ENCODE data around the gene RGL3. TPM values are rescaled to one million over a fixed set of nuclear protein-coding genes. Genes with fewer than 3 reads are reported as not detected.
A peak's percentile ranks its signal among the peaks of the same experiment; 100 is the strongest.
"Not testable (repeated sequence)": the region's sequence is repeated elsewhere in the genome, so short reads cannot be mapped to it uniquely, and the experiment has no call there.

RGL3 gene, protein sequence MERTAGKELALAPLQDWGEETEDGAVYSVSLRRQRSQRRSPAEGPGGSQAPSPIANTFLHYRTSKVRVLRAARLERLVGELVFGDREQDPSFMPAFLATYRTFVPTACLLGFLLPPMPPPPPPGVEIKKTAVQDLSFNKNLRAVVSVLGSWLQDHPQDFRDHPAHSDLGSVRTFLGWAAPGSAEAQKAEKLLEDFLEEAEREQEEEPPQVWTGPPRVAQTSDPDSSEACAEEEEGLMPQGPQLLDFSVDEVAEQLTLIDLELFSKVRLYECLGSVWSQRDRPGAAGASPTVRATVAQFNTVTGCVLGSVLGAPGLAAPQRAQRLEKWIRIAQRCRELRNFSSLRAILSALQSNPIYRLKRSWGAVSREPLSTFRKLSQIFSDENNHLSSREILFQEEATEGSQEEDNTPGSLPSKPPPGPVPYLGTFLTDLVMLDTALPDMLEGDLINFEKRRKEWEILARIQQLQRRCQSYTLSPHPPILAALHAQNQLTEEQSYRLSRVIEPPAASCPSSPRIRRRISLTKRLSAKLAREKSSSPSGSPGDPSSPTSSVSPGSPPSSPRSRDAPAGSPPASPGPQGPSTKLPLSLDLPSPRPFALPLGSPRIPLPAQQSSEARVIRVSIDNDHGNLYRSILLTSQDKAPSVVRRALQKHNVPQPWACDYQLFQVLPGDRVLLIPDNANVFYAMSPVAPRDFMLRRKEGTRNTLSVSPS
- under 1 TPM in 1 of 2 donors, not detected in 1; 0.50 TPM for total RNA-seq

DNA sequence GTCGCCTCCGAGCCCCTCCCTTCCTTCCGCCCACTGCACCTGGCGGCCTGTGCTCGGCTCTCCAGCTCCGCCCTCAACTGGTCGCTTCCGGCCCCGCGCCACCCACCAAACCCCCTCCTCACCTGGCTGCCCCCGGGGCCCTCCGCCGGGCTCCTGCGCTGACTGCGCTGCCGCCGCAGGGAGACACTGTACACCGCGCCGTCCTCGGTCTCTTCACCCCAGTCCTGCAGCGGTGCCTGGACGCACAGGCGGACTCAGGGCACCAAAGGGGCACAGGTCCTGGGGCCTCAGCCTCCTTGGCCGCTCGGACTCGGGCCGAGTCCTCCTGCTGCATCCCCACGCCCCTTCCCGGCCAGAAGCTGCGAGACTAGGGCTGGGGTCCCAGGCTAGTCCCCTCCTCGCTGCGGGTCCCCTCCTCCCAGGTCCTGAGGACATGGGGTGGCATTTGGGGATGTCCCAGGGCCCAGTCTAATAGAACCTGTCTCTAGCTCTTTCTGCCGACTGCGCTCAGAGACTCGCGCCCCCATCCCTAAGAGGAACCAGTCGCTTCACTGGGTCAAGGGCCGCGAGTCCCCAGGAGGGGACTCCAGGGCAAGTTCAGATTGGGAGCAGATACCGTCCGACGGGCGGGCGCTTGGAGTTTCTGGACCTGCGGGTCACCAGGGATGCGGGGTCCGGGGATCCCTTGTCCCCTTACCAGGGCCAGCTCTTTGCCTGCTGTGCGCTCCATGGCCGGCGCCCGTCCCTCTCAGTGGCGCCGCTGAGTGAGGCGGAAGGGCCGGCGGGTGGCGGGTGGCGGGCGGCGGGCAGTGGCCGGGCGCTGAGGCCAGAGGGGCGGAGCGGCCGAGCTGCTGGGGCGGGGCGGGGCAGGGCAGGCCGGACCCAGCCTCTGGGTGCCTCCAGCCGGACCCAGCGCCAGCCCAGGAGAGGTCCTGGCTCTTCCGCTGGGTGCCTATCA, at the start of gene RGL3:
Gene RGL3, minus strand, starts transcription at position 766 of the 958 bp plus-strand sequence. Its CDS starts 36 bp downstream, at position 730.
- H3K9me3 Mint-ChIP-seq, result no peaks in the 10 kb centered on the region
- H3K4me3 Mint-ChIP-seq, result peak within 1 kb of the TSS; percentile 79
- no peak for ATAC-seq (replicated peaks)
- H3K4me1 Mint-ChIP-seq, result peaks cover 11% of the 10 kb centered on the region
- no peak within 1 kb of the TSS for H3K27ac Mint-ChIP-seq
- H3K27me3 Mint-ChIP-seq, result peaks cover 47% of the 10 kb centered on the region
- peaks cover 4% of the 10 kb centered on the region for H3K36me3 Mint-ChIP-seq (ENCODE audit: low read depth)

DNA sequence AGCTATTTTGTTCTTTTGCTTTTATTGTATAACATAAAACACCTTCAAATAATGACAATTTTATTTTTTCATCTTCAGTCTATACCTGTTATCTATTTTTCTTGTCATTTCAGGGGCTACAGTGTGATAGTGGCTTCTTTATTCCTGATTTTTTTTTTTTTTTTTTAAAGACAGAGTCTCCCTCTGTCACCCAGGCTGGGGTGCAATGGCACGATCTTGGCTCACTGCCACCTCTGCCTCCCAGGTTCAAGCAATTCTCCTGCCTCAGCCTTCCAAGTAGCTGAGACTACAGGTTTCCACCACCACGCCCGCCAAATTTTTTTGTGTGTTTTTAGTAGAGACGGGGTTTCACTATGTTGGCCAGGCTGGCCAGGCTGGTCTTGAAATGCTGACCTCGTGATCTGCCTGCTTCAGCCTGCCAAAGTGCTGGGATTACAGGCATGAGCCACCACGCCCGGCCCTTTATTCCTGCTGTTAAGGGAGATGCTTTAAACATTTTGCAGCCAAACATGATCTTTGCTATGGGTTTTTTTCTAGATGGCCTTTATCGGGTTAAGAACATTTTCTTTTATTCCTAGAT, 49.2 kb upstream of the RGL3 start:
- not testable (repeated sequence) for H3K27me3 Mint-ChIP-seq; H3K9me3 Mint-ChIP-seq; H3K4me1 Mint-ChIP-seq; H3K4me3 Mint-ChIP-seq; H3K27ac Mint-ChIP-seq; ATAC-seq (replicated peaks); H3K36me3 Mint-ChIP-seq (ENCODE audit: low read depth)

DNA sequence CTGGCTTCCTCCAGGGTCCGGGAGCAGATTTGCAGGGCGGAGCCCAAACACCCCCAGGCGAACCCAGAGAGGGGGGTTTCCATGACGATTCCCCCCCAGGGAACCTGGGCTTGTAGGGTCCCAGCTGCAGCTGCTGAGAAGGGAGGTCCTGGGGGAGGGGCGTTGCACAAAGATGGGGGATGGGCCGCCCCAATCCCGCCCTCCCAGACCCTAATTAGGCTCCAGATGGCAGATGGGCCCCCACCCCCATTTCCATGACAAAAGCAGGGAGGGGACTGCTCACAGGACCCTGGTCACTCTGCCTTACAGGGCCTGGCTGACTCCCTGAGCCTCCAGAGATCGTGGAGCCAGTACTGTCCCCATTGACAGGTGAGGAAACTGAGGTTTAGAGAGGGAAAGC, 46.5 kb upstream of the RGL3 start:
- H3K4me3 Mint-ChIP-seq, result no peak overlapping the region
- ATAC-seq (replicated peaks), result no peak
- no peaks in the 10 kb centered on the region for H3K9me3 Mint-ChIP-seq
- H3K4me1 Mint-ChIP-seq, result peaks cover 5% of the 10 kb centered on the region
- no peak overlapping the region for H3K27ac Mint-ChIP-seq
- peaks cover 1% of the 10 kb centered on the region for H3K27me3 Mint-ChIP-seq
- no peaks in the 10 kb centered on the region for H3K36me3 Mint-ChIP-seq (ENCODE audit: low read depth)

DNA sequence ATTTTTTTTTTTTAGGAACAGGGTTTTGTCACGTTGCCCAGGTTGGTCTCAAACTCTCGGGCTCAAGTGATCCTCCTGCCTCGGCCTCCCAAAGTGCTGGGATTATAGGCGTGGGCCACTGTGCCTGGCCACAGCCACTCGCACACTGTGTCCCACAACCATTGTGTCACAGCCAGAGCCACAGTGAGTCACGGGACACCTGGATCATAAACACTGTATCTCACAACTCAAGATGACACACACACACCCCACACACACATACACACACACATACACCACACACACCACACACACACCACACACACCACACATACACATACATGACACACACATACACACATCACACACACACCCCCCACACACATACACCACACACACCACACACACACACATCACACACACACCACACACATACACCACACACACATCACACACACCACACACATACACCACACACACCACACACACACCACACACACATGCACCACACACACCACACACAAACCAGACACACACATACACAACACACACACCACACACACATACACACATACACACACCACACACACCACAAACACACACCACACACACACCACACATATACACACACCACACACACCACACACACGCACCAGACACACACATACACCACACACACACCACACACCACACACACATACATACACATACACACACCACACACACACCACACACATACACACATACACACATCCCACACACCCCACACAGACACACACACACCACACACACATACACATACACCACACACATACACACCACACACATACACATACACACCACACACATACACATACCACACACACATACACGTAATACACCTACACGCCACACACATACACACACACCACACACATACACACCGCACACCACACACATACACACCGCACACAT, 45.5 kb upstream of the RGL3 start:
- Mint-ChIP-seq H3K27ac (no peak overlapping the region), H3K4me3 (no peak overlapping the region), H3K27me3 (peaks cover 10% of the 10 kb centered on the region), H3K9me3 (no peaks in the 10 kb centered on the region), H3K4me1 (peaks cover 5% of the 10 kb centered on the region), H3K36me3 (ENCODE audit: low read depth) (no peaks in the 10 kb centered on the region)
- peak; percentile 60 for ATAC-seq (replicated peaks)

DNA sequence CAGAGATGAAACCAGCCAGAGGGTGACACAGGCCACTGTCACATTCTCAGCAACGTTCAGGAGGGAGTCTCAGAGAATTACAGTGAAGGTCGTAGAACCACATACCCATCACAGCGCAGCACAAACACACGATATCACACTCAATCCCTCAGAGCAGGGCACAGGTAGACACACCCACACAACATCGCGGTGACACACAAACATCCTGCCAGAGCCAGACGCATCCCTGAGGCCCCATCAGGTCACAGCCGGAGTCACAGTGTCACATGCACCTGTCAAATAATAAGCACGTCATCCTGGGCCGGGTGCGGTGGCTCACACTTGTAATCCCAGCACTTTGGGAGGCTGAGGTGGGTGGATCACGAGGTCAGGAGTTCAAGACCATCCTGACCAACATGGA, 44.3 kb upstream of the RGL3 start:
- peak; percentile 82 for ATAC-seq (replicated peaks)
- no peaks in the 10 kb centered on the region for H3K9me3 Mint-ChIP-seq
- no peaks in the 10 kb centered on the region for H3K36me3 Mint-ChIP-seq (ENCODE audit: low read depth)
- H3K27me3 Mint-ChIP-seq, result peaks cover 10% of the 10 kb centered on the region
- H3K27ac Mint-ChIP-seq, result no peak overlapping the region
- peaks cover 5% of the 10 kb centered on the region for H3K4me1 Mint-ChIP-seq
- no peak overlapping the region for H3K4me3 Mint-ChIP-seq

DNA sequence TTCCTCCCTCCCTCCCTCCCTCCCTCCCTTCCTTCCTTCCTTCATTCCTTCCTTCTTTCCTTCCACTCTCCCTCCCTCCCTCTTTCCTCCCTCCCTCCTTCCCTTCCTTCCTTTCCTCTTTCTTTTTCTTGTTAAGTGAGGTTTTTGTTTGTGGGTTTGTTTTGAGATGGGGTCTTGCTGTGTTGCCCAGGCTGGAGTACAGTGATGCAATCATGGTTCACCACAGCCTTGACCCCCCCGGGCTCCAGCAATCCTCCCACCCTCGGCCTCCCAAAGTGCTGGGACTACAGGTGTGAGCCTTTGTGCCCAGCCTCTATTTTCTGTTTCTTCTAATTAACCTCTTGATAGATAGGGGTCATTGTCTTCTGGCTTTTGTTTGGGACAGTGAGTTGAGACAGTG, 42.3 kb upstream of the RGL3 start:
- peaks cover 10% of the 10 kb centered on the region for H3K27me3 Mint-ChIP-seq
- no peak overlapping the region for H3K27ac Mint-ChIP-seq
- no peak overlapping the region for H3K4me3 Mint-ChIP-seq
- ATAC-seq (replicated peaks), result no peak
- H3K4me1 Mint-ChIP-seq, result peaks cover 5% of the 10 kb centered on the region
- H3K9me3 Mint-ChIP-seq, result no peaks in the 10 kb centered on the region
- H3K36me3 Mint-ChIP-seq (ENCODE audit: low read depth), result no peaks in the 10 kb centered on the region

DNA sequence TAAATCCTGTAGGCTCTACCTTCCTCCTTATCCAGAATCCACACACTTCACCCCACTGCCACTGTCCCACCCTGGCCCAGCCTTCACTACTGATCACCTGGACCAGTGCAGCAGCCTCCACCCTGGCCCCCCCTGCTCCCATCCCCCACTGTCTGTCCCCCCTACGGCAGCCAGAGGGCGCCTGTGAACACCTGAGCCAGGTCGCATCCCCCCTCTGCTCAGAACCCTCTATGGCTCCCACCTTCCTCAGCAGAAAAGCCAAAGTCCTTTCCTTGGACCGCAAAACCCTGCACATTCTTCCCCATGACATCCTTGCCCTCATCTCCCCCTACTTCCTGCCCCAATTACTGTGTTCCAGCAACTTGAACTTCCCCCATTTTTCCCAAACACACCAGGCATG, 41.1 kb upstream of the RGL3 start:
- no peak overlapping the region for H3K27ac Mint-ChIP-seq
- H3K36me3 Mint-ChIP-seq (ENCODE audit: low read depth), result no peaks in the 10 kb centered on the region
- H3K9me3 Mint-ChIP-seq, result no peaks in the 10 kb centered on the region
- H3K4me1 Mint-ChIP-seq, result peaks cover 5% of the 10 kb centered on the region
- H3K27me3 Mint-ChIP-seq, result peaks cover 10% of the 10 kb centered on the region
- H3K4me3 Mint-ChIP-seq, result no peak overlapping the region
- peak; percentile 31 for ATAC-seq (replicated peaks)

DNA sequence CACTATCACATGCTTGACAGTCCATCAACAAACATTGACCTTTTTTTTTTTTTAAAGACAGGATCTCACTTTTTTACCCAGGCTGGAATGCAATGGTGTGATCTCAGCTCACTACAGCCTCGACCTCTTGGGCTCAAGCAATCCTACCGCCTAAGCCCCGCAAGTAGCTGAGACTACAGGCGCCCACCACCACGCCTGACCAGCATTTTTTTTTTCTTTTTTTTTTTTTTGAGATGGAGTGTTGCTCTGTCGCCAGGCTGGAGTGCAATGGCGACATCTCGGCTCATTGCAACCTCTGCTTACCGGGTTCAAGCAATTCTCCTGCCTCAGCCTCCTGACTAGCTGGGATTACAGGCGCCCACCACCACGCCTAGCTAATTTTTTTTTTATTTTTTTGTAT, 39.8 kb upstream of the RGL3 start:
- not testable (repeated sequence) for ATAC-seq (replicated peaks); H3K4me3 Mint-ChIP-seq; H3K9me3 Mint-ChIP-seq; H3K4me1 Mint-ChIP-seq; H3K36me3 Mint-ChIP-seq (ENCODE audit: low read depth); H3K27me3 Mint-ChIP-seq; H3K27ac Mint-ChIP-seq

DNA sequence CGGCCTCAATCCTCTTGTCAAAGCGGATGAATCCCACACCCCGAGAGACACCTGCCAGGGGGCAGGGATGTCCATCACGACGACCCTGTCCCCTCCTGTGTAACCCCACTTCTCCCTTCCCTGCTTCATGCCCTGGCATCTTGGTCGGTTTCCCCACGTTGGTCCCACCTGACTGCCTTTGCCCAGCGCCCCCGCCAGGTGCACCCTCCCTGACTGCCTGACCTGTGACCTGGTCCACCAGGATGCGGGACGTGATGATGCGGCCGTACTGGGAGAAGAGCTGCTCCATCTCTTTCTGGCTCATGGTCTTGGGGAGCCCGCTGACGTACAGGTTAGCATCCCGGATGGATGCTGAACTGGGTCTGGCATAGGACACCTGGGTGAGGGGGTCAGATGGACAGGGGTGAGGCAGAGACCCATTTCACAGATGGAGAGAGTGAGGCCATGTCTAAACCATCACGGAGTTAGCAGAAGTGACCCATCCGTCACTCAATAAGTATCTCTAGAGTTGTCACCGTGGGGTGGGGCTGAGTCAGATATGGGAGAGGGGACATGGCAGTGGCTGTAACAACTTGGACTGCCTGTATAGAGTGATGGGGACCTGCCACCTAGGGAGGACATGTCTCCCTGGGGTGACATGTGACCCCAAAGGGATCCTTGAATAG, 39.3 kb upstream of the RGL3 start:
- Mint-ChIP-seq H3K9me3 (no peaks in the 10 kb centered on the region), H3K36me3 (ENCODE audit: low read depth) (no peaks in the 10 kb centered on the region), H3K27me3 (peaks cover 10% of the 10 kb centered on the region), H3K27ac (no peak overlapping the region), H3K4me3 (no peak overlapping the region), H3K4me1 (peaks cover 4% of the 10 kb centered on the region)
- no peak for ATAC-seq (replicated peaks)

DNA sequence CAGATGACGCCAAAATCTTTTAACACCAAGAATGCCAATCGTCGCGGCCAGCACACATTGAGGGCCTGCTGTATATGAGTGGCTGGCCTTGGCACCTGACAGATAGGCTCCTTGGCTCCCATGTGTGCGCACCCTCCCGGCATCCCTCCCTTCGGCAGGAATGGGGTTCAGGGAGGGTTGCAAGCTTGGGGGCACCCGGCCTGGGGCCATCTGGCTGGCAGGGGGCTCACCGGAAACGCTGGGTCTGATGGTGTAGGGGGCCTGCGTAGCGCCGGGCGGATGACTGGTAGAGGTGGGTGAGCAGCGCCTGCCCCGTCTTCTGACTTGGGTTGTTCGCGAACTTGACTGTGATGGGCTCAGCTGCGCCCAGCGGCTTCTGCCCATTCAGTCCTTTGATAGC, 38.7 kb upstream of the RGL3 start:
- H3K4me3 Mint-ChIP-seq, result no peak overlapping the region
- H3K36me3 Mint-ChIP-seq (ENCODE audit: low read depth), result no peaks in the 10 kb centered on the region
- no peaks in the 10 kb centered on the region for H3K9me3 Mint-ChIP-seq
- no peak overlapping the region for H3K27ac Mint-ChIP-seq
- ATAC-seq (replicated peaks), result no peak
- peaks cover 10% of the 10 kb centered on the region for H3K27me3 Mint-ChIP-seq
- no peaks in the 10 kb centered on the region for H3K4me1 Mint-ChIP-seq

DNA sequence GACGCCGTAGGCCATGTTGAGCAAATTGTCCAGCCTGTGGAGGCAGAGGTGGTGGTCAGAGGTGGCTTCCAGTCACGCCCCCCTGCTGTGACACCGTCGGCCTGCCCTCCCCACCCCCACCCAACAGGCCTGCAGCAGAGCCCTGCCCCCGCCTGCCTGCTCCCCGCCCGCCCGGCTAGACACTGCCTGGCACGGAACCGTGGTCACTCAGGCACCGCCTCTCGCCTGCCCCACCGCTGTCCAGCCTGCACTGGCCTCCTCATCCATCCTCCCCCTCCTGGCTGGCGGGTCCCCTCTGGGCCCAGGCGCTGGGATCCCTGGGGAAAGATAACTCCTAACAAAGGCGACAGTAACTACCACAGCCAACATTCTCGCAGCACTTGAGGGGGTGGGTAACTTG, 38.0 kb upstream of the RGL3 start:
- H3K27ac Mint-ChIP-seq, result no peak overlapping the region
- H3K4me1 Mint-ChIP-seq, result no peaks in the 10 kb centered on the region
- no peak overlapping the region for H3K4me3 Mint-ChIP-seq
- H3K27me3 Mint-ChIP-seq, result peaks cover 10% of the 10 kb centered on the region
- no peaks in the 10 kb centered on the region for H3K9me3 Mint-ChIP-seq
- no peaks in the 10 kb centered on the region for H3K36me3 Mint-ChIP-seq (ENCODE audit: low read depth)
- no peak for ATAC-seq (replicated peaks)

DNA sequence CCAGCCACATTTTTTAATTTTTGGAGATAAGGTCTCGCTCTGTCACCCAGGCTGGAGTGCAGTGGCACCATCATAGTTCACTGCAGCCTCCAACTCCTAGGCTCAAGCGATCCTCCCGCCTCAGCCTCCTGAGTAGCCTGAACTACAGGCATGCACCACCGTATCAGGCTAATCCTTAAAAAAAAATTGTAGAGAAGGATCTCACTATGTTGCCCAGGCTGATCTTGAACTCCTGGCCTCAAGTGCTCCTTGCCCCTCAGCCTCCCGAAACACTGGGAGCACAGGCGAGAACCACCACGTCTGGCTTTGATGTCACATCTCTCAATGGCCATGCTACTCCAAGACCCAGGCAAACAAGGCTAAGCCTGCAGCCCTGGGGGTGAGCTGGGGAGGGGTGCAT, 37.5 kb upstream of the RGL3 start:
- Mint-ChIP-seq H3K4me1 (no peaks in the 10 kb centered on the region), H3K36me3 (ENCODE audit: low read depth) (no peaks in the 10 kb centered on the region), H3K27ac (no peak overlapping the region)

DNA sequence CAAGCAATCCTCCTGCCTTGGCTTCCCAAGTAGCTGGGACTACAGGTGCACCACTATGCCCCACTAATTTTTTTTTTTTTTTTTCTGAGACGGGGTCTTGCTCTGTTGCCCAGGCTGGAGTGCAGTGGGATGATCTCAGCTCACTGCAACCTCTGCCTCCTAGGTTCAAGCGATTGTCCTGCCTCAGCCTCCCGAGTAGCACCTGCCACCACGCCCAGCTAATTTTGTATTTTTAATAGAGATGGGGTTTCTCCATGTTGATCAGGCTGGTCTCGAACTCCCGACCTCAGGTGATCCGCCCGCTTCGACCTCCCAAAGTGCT, 36.1 kb upstream of the RGL3 start:
- not testable (repeated sequence) for H3K9me3 Mint-ChIP-seq; H3K36me3 Mint-ChIP-seq (ENCODE audit: low read depth); ATAC-seq (replicated peaks); H3K27me3 Mint-ChIP-seq; H3K4me1 Mint-ChIP-seq; H3K4me3 Mint-ChIP-seq; H3K27ac Mint-ChIP-seq

More for the DNA sequence above, 37.5 kb upstream of the RGL3 start:
- Mint-ChIP-seq H3K4me3 (no peak overlapping the region), H3K27me3 (peaks cover 10% of the 10 kb centered on the region), H3K9me3 (no peaks in the 10 kb centered on the region)
- no peak for ATAC-seq (replicated peaks)
